HepG2 (cell line): Measurements from ENCODE around the gene LAMA5. TPM values are rescaled to one million over a fixed set of nuclear protein-coding genes. Genes with fewer than 3 reads are reported as not detected.

Experiments used
- DZIP1 ChIP-seq: sonication (generic); formaldehyde crosslinking; IDR thresholded peaks from 2 replicates; pipeline ENCODE4 v1.5.0; 2020; ENCODE audit warnings: mild to moderate bottlenecking, missing genetic modification reagents
- GFI1 ChIP-seq: sonication (generic); formaldehyde crosslinking; IDR thresholded peaks from 2 replicates; pipeline ENCODE4 v1.5.0; 2020; ENCODE audit warnings: missing genetic modification reagents, mild to moderate bottlenecking, borderline replicate concordance
- HHEX ChIP-seq: IDR thresholded peaks from 2 replicates; pipeline ENCODE4 v1.6.1; 2016; ENCODE audit warnings: control low read depth
- MLXIP ChIP-seq: sonication (generic); formaldehyde crosslinking; IDR thresholded peaks from 2 replicates; pipeline ENCODE4 v1.9.0; 2021; ENCODE audit warnings: missing genetic modification reagents, borderline replicate concordance
- NCOA2 ChIP-seq: sonication (generic); formaldehyde crosslinking; IDR thresholded peaks from 2 replicates; pipeline ENCODE4 v1.8.0; 2022; ENCODE audit warnings: inconsistent platforms
- PCBP1 ChIP-seq: fragments of 200-400 bp; formaldehyde crosslinking; IDR thresholded peaks from 2 replicates; pipeline ENCODE4 v1.6.1; 2017; ENCODE audit warnings: mild to moderate bottlenecking, low read depth, low read length, borderline replicate concordance
- STAT6 ChIP-seq: sonication (generic); formaldehyde crosslinking; IDR thresholded peaks from 2 replicates; pipeline ENCODE4 v1.4.0; 2020; ENCODE audit warnings: missing genetic modification reagents, mild to moderate bottlenecking, borderline replicate concordance
- TFAP4 ChIP-seq: sonication (generic); IDR thresholded peaks from 2 replicates; pipeline ENCODE4 v1.6.1; 2016; ENCODE audit warnings: low read depth, borderline replicate concordance
- UBTF ChIP-seq: sonication (generic); formaldehyde crosslinking; IDR thresholded peaks from 2 replicates; pipeline ENCODE4 v1.4.0; 2020; ENCODE audit warnings: mild to moderate bottlenecking, missing genetic modification reagents
- ZNF326 ChIP-seq: sonication (generic); formaldehyde crosslinking; IDR thresholded peaks from 2 replicates; pipeline ENCODE4 v1.4.0; 2020; ENCODE audit warnings: missing genetic modification reagents, borderline replicate concordance
- ZNF331 ChIP-seq: sonication (generic); formaldehyde crosslinking; IDR thresholded peaks from 2 replicates; pipeline ENCODE4 v1.4.0; 2020; ENCODE audit warnings: missing genetic modification reagents
- ZNF44 ChIP-seq: sonication (generic); formaldehyde crosslinking; IDR thresholded peaks from 2 replicates; pipeline ENCODE4 v1.5.1; 2020; ENCODE audit warnings: mild to moderate bottlenecking, missing genetic modification reagents
- ZNF589 ChIP-seq: sonication (generic); formaldehyde crosslinking; conservative IDR thresholded peaks from 2 replicates; pipeline ENCODE4 v1.8.0; 2022; ENCODE audit warnings: mild to moderate bottlenecking, moderate library complexity, missing genetic modification reagents
- ZNF746 ChIP-seq: sonication (generic); formaldehyde crosslinking; IDR thresholded peaks from 2 replicates; pipeline ENCODE4 v1.8.0; 2022; ENCODE audit warnings: mild to moderate bottlenecking, missing genetic modification reagents
- ZNF83 ChIP-seq: sonication (generic); formaldehyde crosslinking; IDR thresholded peaks from 2 replicates; pipeline ENCODE4 v1.4.0; 2020; ENCODE audit warnings: missing genetic modification reagents, mild to moderate bottlenecking, borderline replicate concordance
- ZSCAN20 ChIP-seq: sonication (generic); formaldehyde crosslinking; IDR thresholded peaks from 2 replicates; pipeline ENCODE4 v1.4.0; 2020; ENCODE audit warnings: missing genetic modification reagents, mild to moderate bottlenecking, borderline replicate concordance
- polyA plus RNA-seq, 8 experiments: library from polyadenylated mRNA; depleted of rRNA in 3 of 8; stranded (reverse) in 7 of 8; unstranded in 1 of 8; fragments of >200 nt; fragmentation: Illumina TruSeq in 4 of 8; extraction: Trizol in 4 of 8; gene quantifications; 2 replicates each; pipeline versions ENCODE4 v1.2.1 to v1.2.3, GENCODE V29; 2011 to 2016; ENCODE audit warnings: low read depth in 4 of 8, missing spikeins in 1 of 8, mixed read lengths in 1 of 8; ENCODE audit not compliant: insufficient read depth in 1 of 8
- total RNA-seq, 5 experiments: library from RNA; depleted of rRNA; stranded (reverse); fragments of >200 nt; fragmentation: Illumina TruSeq; extraction: Trizol; gene quantifications; 2 replicates each; pipeline ENCODE4 v1.2.3, GENCODE V29; 2016; ENCODE audit warnings: low read depth in 1 of 5

Gene LAMA5
- total and polyA plus RNA-seq, 2 of the 13 experiments (the other 11 are each of a cell fraction or from before 2014, with no cell fraction given) = 21.0 to 44.7 TPM

GRCh38 chr20:62370807-62371587 lies 3.9 kb upstream of the LAMA5 start (continued):
- TF ChIP-seq DZIP1 (CRISPR knock-in tag) (peak; percentile 97; the same call in 1 of the 2 replicates), ZNF746 (CRISPR knock-in tag) (peak; percentile 52; the same call in 1 of the 2 replicates), HHEX (no peak), GFI1 (CRISPR knock-in tag) (no peak; the same call in none of the 2 replicates), ZNF326 (CRISPR knock-in tag) (peak; percentile 96), ZNF331 (CRISPR knock-in tag) (peak; percentile 71), NCOA2 (CRISPR knock-in tag) (peak; percentile 54), ZNF83 (0 out of 2 replicates have a peak, but pooled peaks have one; percentile 68), MLXIP (CRISPR knock-in tag) (no peak; the same call in 1 of the 2 replicates), PCBP1 (0 out of 2 replicates have a peak, but pooled peaks have one; percentile 18), ZNF44 (CRISPR knock-in tag) (peak; percentile 85; the same call in 1 of the 2 replicates), TFAP4 (peak; percentile 87), ZSCAN20 (CRISPR knock-in tag) (peak; percentile 73; the same call in 1 of the 2 replicates), STAT6 (CRISPR knock-in tag) (peak; percentile 64; the same call in 1 of the 2 replicates), UBTF (CRISPR knock-in tag) (peak; percentile 76; the same call in 1 of the 2 replicates), ZNF589 (CRISPR knock-in tag) (no peak)
